GM20000 (cell line): Measurements from ENCODE around the gene CDH2.

Experiments
- DNase-seq: peaks from one replicate; pipeline ENCODE4 v3.0.0; 2012; ENCODE audit warnings: low spot score
- TF ChIP-seq, protein P1 (sequence below): IDR thresholded peaks from 2 replicates; pipeline ENCODE4 v1.5.1; 2012; ENCODE audit warnings: mild to moderate bottlenecking, control low read depth; ENCODE audit errors: extremely low read depth, missing control alignments

Gene CDH2

DNA sequence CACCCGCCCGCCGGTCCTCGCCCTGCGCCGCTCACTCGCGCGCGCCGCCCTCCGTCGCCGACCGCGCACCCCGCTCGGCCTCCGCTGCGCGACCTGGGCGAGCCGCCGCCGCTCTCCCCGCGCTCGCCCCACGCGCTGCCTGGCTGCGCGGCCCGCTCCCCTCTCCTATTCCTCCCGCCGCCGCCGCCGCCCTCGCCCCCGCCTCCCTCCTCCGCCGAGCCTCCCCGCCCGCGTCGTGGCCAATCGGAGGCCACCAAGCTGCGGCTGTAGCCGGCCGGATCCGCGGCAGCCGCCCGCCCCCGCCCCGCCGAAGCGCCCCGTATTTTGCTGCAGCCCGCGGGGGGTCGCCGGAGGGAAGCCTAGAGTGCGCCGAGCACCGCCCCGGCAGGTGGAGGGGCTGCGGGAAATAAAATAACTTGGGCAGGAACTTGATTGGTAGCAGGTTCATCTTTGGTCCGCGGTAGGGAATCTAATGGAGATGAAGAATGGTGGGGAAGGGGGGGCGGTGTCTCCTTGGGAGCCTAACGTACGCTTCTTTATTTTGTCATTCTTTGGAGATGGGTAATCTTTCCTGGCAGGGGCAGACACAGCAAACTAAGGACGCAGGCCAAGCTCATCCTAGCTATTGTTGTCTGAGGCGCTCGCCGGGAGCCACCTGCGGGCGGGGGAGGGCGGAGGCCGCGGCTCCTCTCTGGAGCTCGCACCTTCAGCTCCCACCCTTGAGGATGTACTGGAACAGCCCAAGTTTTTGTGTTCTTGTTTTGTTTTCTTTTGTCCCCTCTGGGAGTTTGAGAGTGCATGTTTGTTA is 1.1 kb upstream of the CDH2 start:
- peak; percentile 41 for DNase-seq
- TF ChIP-seq, protein P1, sequence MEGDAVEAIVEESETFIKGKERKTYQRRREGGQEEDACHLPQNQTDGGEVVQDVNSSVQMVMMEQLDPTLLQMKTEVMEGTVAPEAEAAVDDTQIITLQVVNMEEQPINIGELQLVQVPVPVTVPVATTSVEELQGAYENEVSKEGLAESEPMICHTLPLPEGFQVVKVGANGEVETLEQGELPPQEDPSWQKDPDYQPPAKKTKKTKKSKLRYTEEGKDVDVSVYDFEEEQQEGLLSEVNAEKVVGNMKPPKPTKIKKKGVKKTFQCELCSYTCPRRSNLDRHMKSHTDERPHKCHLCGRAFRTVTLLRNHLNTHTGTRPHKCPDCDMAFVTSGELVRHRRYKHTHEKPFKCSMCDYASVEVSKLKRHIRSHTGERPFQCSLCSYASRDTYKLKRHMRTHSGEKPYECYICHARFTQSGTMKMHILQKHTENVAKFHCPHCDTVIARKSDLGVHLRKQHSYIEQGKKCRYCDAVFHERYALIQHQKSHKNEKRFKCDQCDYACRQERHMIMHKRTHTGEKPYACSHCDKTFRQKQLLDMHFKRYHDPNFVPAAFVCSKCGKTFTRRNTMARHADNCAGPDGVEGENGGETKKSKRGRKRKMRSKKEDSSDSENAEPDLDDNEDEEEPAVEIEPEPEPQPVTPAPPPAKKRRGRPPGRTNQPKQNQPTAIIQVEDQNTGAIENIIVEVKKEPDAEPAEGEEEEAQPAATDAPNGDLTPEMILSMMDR, result no peak

DNA sequence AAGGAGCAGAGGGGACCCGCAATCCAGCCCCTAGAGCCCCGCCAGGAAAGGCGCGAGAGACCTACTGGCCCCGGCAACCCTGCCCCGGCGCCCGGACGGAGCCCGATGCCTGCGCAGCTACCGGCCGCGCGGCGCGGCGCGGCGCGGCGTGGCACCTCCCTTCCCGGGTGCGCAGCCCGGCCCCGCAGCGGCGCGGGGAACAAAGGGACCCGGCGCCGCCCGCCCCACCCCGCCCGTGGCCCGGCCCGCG is 307 bp downstream of the CDH2 start:
- no peak for DNase-seq
- TF ChIP-seq, protein P1, result no peak

DNA sequence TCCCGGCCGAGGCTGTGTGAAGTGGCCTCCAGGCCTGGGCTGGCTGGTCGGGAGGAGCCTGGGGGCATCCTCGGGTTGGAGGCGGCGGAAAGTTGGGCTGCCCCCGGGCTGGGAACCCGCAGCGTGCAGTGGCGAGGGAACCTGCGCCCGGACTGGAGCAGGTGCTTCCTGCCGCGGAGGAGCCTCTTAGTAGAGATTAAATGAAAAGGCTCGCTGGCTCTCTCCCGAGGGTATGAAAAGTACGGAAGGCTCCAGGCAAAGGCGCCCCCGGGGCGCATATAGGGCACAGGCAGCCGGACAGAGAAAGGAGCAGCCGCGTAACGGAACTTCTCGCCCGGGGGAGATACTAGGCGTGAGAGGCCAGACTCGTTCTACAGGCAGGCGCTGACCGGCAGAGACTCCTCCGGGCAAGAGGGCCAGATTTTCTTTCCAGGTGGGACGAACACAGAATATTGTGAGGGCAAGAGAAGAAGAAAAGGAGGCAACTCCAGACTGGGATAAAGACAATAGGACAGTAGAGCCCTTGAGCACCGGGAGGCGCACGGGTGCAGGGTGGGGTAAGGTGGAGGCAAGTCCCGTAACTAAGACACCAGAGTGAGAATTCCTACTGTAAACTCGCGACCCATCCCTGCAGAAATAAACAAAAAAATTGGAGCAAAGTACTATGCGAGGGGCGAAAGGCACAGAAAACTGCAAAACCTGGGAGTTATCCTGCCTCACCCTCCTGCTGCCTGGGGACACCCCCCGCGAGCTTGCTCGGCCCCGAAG is 816 bp downstream of the CDH2 start:
- TF ChIP-seq, protein P1, result no peak
- peak; percentile 35 for DNase-seq

DNA sequence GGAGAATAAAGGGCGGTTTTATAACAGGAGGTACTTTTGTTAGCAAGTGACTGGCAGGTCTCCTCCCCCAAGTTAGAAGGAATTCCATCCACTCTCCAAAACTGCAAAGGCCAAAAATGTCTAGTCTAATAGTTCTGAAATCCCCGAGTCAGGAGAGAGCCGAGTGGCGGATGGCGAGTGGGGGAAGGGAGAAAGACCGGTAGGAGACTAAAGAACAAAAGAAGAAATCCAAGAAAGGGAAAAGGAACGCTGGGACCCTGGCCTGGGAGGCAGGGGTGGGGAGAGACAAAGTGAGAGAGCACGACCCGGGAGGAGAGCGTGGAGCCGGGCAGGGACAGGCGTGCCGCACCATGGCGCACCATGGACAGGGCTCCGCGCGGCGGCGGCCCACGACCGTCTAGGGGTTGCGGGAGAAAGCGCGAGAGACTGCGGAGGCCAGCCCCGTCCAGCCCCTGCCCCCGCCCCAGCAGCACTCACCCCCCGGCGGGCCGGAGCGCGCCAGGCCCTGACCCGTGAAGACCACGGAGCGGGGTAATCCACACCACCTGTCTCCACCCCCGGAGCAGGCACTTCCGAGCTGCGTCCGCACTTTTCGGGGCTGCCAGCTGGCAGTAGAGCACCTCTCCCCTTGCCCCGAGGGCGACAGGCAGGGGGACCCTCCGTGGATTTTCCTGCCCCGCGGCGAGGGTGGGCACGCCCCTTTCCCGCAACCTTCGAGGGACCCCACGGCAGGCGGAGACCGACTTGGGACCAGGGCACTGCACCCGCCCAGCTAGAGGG is 1.6 kb downstream of the CDH2 start:
- peak; percentile 20 for DNase-seq
- TF ChIP-seq, protein P1, result no peak

DNA sequence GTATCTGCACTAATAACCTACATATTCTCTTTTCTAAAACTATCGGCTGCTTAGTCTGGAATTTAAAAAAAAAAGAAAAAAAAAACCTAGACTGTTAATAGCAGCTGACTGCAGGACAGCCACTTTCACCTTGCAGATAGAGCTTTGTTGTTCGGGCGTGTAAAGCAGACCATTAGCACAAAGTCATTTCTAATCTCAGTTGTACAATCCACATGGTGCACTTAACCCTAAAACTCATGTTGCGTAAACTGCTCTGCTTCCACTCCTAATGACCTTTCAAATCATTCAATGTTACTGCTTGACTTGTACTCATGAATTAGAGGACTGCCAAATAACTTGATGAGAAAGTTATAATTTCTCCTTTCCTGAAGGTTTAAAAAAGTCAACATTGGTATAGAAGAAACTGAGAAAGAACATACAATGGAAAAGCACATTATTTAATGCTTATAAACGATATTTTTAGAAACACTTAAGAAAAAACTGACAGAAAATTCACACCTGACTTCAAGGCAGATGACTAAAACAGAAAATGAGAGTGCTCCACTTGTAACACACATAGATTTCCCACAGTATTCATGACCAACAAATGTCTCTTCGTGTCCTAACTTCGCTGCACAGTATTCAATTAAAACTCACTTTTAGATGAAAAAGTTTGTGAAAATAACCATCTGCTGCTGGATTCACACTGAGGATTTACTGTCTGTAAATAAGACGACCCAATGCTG is 2.6 kb downstream of the CDH2 start:
- TF ChIP-seq, protein P1, result no peak
- DNase-seq, result peak; percentile 14

DNA sequence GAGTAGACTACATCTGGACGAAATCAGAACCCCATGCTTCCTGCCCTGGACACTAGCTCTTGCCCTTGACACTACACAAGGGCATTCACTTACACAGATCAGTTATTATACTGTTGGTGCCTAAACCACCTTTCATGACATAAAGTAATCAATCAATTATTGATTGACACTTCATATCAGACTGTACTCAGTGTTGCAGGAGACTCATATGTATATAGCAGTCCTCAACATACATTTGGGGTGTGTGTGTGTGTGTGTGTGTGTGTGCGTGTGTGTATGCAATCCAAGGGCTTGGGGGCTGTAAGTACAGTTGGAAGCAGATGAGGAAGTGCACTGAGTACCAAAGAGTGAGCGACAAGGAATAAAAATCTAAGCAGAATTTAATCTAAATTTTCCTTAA is 5.1 kb downstream of the CDH2 start:
- TF ChIP-seq, protein P1, result no peak
- no peak for DNase-seq
